Skeletal muscle satellite cell (primary cell): ENCODE data around the gene RHBDD3.

Experiments used
- H3K27me3 ChIP-seq: 2 replicates; pipeline ENCODE4 v1.7.0; 2013; ENCODE audit warnings: low read length; ENCODE audit not compliant: control insufficient read depth, insufficient read depth
- H3K36me3 ChIP-seq: 2 replicates; pipeline ENCODE4 v1.7.0; 2013; ENCODE audit warnings: mild to moderate bottlenecking, control low read depth, low read length; ENCODE audit not compliant: insufficient read depth
- H3K4me1 ChIP-seq: 2 replicates; pipeline ENCODE4 v1.7.0; 2013; ENCODE audit warnings: low read length; ENCODE audit not compliant: control insufficient read depth, insufficient read depth
- H3K4me2 ChIP-seq: 2 replicates; pipeline ENCODE4 v1.7.0; 2013; ENCODE audit warnings: mild to moderate bottlenecking, low read length
- H3K4me3 ChIP-seq: 2 replicates; pipeline ENCODE4 v1.7.0; 2013; ENCODE audit warnings: low read length
- H3K9ac ChIP-seq: 2 replicates; pipeline ENCODE4 v1.7.0; 2013; ENCODE audit warnings: mild to moderate bottlenecking, low read depth, low read length, moderate library complexity
- H3K9me3 ChIP-seq: replicated peaks from 2 replicates; pipeline ENCODE4 v1.7.0; 2013; ENCODE audit warnings: mild to moderate bottlenecking, control low read depth, low read length

Gene RHBDD3

DNA sequence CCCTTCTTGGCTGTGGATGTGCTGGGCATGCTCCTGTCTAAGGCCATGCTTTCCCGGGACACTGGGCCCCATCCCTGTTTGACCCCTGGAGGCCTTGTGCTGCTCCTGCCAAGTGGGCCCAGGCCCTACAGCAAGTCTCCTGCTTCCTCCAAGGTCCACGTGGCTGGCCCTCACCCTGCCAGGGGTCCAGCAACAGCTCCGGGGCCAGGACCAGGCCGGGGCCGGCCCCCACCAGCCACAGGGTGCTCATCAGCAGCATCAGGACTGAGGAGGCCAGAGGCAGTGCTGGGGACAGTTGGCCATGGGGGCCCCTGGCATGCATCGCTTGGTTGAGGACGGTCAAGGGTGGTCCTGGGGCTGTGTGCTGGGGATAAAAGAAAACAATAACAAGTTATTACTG, 2.5 kb downstream of the RHBDD3 start:
- Histone ChIP-seq H3K4me2 (no peak overlapping the region), H3K9me3 (no peaks in the 10 kb centered on the region), H3K4me3 (no peak overlapping the region), H3K9ac (no peak overlapping the region), H3K27me3 (no peaks in the 10 kb centered on the region), H3K4me1 (peaks cover 20% of the 10 kb centered on the region), H3K36me3 (peaks cover 27% of the 10 kb centered on the region)

DNA sequence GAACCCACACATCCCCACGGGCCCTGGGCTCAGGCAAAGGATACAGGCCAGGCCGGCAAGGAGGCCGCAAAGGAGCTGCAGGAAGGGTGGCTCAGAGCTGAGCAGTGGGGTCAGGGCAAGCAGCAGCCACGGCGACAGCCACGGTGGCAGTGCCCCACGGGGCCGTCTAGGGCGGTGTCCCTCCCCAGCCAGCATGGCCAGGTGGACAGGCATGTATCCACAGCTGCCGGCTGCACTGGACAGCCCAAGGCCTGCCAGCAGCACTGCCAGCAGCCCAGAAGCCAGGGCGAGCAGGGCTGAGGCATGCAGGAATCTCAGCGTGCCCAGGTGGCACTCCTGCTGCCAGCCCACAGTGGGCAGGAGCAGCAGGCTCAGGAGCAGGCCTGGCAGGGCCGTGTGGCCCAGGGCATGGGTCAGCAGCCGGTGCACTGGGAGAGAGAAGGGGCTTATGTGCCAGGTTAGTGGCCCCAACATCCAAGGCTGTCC, 3.9 kb downstream of the RHBDD3 start:
- no peak overlapping the region for H3K4me2 ChIP-seq
- no peaks in the 10 kb centered on the region for H3K9me3 ChIP-seq
- no peak overlapping the region for H3K9ac ChIP-seq
- H3K27me3 ChIP-seq: no peaks in the 10 kb centered on the region
- peaks cover 13% of the 10 kb centered on the region for H3K4me1 ChIP-seq
- peaks cover 14% of the 10 kb centered on the region for H3K36me3 ChIP-seq
- no peak overlapping the region for H3K4me3 ChIP-seq

DNA sequence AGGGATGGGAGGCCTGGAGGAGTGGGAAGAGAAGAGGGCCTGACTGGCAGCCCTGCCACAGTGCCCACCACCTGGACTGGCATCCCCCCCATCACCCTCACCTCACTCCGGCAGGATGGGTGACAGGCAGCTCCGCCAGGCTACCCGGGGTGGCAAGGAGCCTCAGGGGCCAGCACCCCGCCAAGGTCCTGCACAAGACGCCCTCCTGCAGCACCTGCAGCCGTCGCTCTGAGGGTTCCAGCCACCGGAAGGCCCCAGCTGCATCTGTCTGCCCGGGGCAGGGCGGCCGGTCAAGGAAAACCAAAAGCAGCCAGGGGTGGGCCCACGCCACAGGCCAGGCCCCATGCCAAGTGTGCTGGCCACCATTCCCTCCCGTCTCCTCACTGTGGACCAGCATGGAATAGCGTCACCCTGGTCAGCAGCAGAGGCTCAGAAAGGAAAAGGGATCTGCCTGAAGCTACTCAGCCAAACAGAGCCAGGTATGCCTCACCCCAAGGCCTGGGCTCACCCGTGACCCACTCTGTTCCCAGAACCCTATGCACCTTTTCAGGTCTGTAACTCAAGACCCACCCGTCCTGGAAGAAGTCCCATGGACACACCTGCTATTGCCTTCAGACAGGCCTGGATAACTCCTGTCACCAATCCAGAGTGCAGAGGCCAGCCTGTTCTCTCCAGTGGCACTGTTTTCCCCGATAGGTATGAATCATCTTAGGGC, 7.0 kb downstream of the RHBDD3 start:
- Histone ChIP-seq H3K4me1 (no peaks in the 10 kb centered on the region), H3K9ac (no peak overlapping the region), H3K4me3 (no peak overlapping the region), H3K4me2 (no peak overlapping the region), H3K36me3 (peaks cover 14% of the 10 kb centered on the region), H3K9me3 (no peaks in the 10 kb centered on the region), H3K27me3 (no peaks in the 10 kb centered on the region)

DNA sequence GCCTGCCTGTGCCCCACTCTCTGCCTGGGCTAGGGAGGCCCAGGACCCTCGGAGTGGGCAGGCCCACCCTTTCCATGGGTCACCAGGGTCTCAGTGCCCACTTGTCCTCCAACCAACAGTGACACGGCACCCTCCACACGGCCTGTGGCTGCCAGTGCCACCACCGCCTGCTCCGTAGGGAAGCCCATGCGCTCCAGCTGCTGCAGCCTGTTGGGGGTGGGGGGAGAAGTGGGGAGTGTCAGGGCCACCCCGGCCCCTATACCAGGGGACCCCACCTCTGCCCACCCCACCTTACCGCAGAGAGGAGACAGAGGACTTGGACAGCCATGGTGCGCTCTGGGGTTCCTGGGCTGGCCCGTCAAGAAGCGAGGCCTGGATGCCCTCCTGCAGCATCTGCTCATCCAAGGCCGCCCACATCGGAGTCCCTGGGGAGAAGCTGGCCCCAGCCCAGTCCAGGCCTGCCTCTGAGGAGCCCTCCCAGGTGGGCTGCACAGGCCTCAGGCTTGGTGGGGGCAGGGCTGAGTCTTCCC, 7.7 kb downstream of the RHBDD3 start:
- Histone ChIP-seq H3K27me3 (no peaks in the 10 kb centered on the region), H3K9me3 (no peaks in the 10 kb centered on the region), H3K4me1 (no peaks in the 10 kb centered on the region), H3K9ac (no peak overlapping the region), H3K36me3 (peaks cover 7% of the 10 kb centered on the region), H3K4me2 (no peak overlapping the region), H3K4me3 (no peak overlapping the region)

DNA sequence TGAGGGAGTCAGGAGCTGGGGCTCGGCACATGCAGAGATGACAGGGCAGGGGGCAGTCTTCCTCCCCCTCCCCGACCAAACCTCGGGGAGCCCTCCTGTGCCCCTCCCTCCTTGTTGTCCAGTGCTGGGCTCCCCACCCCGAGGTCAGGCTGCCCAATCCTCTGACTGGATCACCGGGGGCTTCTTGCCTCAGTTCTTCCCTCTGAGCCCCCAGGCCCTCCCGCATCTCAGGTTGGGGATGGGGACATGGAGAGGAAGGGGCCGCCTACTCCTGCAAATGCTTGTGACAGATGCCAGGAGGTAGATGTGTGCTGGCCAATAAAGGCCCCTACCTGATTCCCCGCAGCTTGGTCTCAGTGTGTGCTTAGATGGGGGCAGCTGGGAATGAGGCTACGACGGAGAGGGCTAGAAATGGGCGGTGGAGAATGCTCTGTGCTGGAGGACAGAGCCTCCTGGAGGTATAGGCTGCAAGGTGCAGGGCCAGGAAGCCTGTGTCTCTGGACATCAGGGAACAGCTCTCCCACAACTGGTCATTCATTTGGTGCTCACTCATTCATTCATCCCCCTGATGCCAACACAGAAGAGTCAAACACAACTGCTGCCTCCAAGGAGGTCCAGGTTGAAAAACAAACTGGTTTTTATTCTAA, 8.4 kb downstream of the RHBDD3 start:
- no peaks in the 10 kb centered on the region for H3K27me3 ChIP-seq
- peaks cover 5% of the 10 kb centered on the region for H3K36me3 ChIP-seq
- no peaks in the 10 kb centered on the region for H3K9me3 ChIP-seq
- H3K4me3 ChIP-seq: no peak overlapping the region
- H3K4me1 ChIP-seq: no peaks in the 10 kb centered on the region
- H3K9ac ChIP-seq: no peak overlapping the region
- H3K4me2 ChIP-seq: no peak overlapping the region

DNA sequence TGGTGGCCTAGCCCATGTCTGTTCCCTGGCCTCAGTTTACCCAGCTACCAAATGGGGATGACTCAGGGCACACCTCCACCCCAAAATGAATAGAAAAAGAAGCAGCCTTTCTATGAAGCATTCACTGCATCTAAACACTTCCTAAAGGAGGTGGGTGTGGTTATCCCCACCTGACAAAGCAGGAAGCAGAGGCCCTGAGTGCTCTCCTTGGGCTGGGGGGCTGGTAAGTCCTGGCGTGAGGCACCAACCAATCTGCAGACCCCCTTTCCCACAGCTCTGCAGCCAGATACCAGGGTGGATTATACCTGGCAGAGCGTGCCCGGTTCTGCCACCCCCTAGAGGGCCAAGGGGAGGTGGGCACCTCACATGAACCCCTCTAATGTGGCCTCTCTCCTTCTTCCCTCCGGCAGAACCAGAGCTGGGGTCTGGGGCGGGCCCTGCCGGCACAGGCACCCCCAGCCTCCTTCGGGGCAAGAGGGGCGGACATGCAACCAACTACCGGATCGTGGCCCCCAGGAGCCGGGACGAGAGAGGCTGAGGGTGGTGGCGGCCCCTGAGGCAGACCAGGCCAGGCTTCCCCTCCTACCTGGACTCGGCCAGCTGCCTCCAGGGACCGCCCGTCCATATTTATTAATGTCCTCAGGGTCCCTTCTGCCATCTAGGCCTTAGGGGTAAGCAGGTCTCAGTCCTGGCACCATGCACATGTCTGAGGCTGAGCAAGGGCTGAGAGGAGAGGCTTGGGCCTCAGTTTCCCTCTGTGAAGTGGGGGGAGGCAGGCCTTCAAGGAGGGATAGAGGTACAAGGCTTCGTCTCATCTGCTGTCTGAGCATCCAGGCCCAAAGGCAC, 9.2 kb downstream of the RHBDD3 start:
- Histone ChIP-seq H3K9me3 (no peaks in the 10 kb centered on the region), H3K9ac (no peak overlapping the region)

DNA sequence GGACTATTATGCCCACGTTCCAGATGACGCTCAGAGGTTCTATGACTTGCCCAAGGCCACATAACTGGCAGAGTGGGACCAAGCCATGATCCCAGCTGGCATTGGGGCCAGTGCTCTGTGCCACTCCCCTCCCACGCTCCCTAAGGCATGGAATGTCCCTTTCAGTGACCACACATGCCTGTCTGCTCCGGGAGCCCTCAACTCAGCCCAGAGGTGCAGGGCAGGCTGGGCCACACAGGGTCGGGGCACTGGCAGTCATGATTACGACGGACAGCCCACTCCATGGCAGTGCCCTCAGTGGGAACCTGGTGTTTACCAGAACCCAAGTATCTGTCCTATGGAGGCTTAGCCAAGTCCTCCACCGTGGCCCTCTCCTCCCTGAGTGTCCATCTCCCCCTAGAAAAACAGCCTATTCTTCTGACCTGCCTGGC, 10.0 kb downstream of the RHBDD3 start:
- H3K4me2 ChIP-seq: no peak overlapping the region
- H3K9ac ChIP-seq: no peak overlapping the region
- H3K9me3 ChIP-seq: no peaks in the 10 kb centered on the region
- peaks cover 6% of the 10 kb centered on the region for H3K27me3 ChIP-seq
- no peak overlapping the region for H3K4me3 ChIP-seq
- no peaks in the 10 kb centered on the region for H3K4me1 ChIP-seq
- H3K36me3 ChIP-seq: no peaks in the 10 kb centered on the region

More for the DNA sequence above, 9.2 kb downstream of the RHBDD3 start:
- H3K4me3 ChIP-seq: no peak overlapping the region
- no peaks in the 10 kb centered on the region for H3K4me1 ChIP-seq
- H3K36me3 ChIP-seq: no peaks in the 10 kb centered on the region
- peaks cover 4% of the 10 kb centered on the region for H3K27me3 ChIP-seq
- no peak overlapping the region for H3K4me2 ChIP-seq

DNA sequence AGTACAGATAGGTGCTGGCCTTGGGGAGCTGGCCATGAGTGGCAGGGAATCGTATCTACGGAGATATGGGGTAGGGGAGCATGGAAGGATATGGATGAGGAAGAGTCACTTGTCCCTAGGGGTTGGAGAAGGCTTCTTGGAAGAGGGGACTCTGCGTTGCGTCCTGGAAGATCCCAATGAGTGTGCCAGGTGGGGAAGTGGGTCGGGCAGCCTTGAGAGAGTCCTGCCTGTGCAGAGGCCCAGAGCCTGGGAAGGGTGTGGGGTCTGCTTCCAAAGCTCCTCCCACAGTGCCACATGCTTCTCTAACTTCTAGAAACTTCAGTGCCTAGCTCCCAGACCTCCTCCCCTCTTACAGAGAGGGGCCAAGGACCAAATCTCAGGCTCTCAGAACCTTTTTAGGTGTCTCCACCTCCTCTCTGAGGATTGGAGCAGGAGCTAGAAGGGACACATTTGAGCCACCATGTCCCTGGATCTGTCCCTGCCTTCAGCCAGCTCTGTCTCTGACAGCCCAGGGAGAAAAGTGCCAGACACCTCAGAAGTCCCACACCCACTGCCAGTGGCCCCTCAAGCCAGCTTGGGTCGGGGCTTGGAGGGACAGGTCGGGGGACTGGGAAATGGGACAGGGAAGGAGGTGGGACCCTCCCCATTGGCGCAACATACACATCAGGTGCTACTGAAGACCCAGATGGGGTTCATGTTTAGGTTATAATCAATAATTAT, 11.0 kb downstream of the RHBDD3 start:
- Histone ChIP-seq H3K4me1 (no peaks in the 10 kb centered on the region), H3K4me2 (no peak overlapping the region), H3K36me3 (no peaks in the 10 kb centered on the region), H3K27me3 (peaks cover 6% of the 10 kb centered on the region), H3K4me3 (no peak overlapping the region), H3K9ac (no peak overlapping the region), H3K9me3 (no peaks in the 10 kb centered on the region)

DNA sequence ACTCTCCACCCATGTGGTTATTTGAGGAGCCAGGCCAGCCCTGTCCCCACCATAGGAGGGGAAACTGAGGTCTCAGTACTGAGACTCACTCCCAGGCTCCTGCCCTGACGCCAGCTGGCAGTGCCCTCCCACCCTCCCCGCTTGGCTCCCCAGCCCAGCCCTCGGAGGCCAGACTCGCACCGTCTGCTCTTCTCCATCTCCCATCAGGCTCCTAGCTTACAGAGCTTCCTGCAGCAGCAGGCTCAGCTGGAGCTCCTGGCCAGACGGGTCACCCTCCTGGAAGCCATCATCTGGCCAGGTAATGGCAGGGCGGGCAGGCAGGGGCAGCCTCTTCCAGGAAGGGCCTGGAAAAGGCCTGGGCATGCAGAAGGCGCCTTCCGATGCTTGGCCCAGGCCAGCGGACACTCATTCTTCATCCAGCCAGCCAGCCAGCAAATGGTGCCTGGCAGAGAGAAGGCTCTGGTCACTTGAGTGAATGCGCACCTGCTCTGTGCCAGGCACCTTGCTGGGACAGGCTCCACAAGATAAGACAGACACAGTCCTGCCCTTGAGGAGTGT, 12.6 kb downstream of the RHBDD3 start:
- no peak overlapping the region for H3K4me2 ChIP-seq
- H3K36me3 ChIP-seq: no peaks in the 10 kb centered on the region
- no peak overlapping the region for H3K4me3 ChIP-seq
- no peak overlapping the region for H3K9ac ChIP-seq
- peaks cover 6% of the 10 kb centered on the region for H3K27me3 ChIP-seq
- H3K9me3 ChIP-seq: no peaks in the 10 kb centered on the region
- no peaks in the 10 kb centered on the region for H3K4me1 ChIP-seq

DNA sequence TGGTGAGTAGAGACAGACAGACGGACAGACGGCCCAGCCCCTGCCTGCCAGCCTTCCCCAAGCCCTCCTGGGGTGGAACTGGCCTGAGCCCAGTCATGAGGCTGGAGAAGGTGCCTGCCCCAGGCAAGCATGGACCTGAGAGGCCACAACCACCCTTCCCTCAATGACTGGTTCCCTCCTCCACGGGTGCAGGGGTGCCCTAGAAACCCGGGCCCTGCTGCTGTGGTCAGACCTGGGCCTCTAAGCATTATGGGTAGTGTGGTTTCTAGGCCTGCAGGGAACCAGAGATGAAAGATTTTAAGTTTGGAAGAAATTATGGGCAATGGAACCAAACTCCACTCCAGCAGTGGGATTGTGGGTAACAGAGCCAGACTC, 13.5 kb downstream of the RHBDD3 start:
- H3K9me3 ChIP-seq: no peaks in the 10 kb centered on the region
- no peak overlapping the region for H3K4me3 ChIP-seq
- H3K36me3 ChIP-seq: no peaks in the 10 kb centered on the region
- no peak overlapping the region for H3K9ac ChIP-seq
- no peaks in the 10 kb centered on the region for H3K4me1 ChIP-seq
- no peak overlapping the region for H3K4me2 ChIP-seq
- peaks cover 6% of the 10 kb centered on the region for H3K27me3 ChIP-seq
